HL-60/S4 (cell line): Measurements from ENCODE around the gene SULT2B1.
"Not testable (repeated sequence)": the region's sequence is repeated elsewhere in the genome, so short reads cannot be mapped to it uniquely, and the experiment has no call there.

Experiments used
- in situ Hi-C: fragments of 300-500 bp; cut with MboI; formaldehyde crosslinking; loops from 2 replicates; pipeline ENCODE4 v1.14.3; 2022; ENCODE audit warnings: low sequenced_read_pairs

The SULT2B1 gene

DNA sequence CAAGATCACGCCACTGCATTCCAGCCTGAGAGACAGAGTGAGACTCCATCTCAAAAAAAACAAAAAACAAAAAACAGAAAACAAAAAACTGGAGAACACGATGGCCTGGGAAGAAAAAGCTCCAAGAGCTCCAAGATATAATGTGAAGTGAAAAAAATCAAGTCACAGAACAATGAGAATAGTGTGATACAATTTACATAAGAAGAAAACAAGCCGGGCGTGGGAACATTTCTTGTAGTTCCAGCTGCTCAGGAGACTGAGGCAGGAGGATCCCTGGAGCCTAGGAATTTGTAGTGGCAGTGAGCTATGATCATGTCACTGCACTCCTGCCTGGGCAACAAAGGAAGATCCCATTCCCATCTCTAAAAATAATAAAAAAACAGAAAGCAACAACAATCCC lies 31.8 kb upstream of the SULT2B1 start:
- in situ Hi-C loops: loop anchor here (25.0 kb wide), 1 partner anchor 317 kb away; the partner anchor contains the start of gene HSD17B14

DNA sequence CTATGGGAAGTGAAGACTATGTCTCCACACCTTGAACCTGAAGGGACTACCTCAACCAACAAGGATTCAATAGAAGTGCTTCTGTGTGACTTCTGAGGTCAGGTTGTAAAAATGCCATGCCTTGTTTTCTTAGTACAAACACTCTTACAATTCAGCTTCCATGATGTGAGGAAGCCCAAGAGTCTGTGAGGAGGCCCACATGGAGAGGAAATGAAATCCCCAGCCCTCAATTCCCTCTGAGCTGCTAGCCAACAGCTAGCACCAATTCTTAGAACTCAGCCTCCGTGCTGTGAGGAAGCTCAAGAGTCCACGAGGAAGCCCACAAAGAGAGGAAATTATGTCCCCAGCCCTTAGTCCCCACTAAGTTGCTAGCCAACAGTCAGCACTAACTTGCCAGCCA lies 27.8 kb upstream of the SULT2B1 start:
- in situ Hi-C loops: loop anchor here (25.0 kb wide), 1 partner anchor 313 kb away; the partner anchor contains the start of gene HSD17B14

- in situ Hi-C loops: loop anchor here (25.0 kb wide), 1 partner anchor 313 kb away; the partner anchor contains the start of gene HSD17B14
These were observed 27.2 kb upstream of the SULT2B1 start for GRCh38 chr19:48524732-48525131.

- in situ Hi-C loops: no loop called here
These were observed 22.8 kb upstream of the SULT2B1 start for GRCh38 chr19:48529156-48529555.

- in situ Hi-C loops: no loop called here
These were observed 21.8 kb upstream of the SULT2B1 start for GRCh38 chr19:48530066-48530720.

DNA sequence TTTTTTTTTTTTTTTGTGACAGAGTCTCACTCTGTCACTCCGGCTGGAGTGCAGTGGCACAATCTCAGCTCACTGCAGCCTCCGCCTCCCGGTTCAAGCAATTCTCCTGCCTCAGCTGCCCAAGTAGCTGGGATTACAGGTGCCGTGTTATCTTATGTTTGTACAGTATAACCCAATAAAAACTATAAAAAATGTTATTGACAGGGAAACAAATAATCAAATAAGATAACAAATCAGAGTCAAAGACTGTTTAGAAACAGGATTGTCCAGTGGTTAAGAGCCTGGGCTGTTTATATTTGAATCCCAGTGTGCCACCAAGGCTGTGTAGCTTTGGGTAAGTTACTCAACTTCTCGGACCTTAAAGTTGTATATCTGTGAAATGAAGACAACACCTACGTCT lies 21.2 kb upstream of the SULT2B1 start:
- in situ Hi-C loops: no loop called here

DNA sequence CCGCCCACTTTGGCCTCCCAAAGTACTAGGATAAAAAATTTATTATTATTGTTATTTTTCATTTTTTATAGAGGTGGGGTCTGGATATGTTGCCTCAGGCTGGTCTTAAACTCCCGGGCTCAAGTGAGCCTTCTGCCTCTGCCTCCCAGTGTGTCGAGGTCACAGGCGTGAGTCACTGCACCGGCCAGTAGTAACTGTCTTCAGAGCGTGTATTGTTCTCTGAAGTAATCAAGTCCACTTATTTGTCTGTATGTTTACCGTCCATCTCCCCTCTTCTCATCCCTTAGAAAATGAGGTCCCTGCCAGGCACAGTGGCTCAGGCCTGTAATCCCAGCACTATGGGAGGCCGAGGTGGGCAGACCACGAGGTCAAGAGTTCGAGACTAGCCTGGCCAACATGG lies 18.2 kb upstream of the SULT2B1 start:
- in situ Hi-C loops: no loop called here

- in situ Hi-C loops: no loop called here
These were observed 14.4 kb upstream of the SULT2B1 start for GRCh38 chr19:48537541-48537940.

DNA sequence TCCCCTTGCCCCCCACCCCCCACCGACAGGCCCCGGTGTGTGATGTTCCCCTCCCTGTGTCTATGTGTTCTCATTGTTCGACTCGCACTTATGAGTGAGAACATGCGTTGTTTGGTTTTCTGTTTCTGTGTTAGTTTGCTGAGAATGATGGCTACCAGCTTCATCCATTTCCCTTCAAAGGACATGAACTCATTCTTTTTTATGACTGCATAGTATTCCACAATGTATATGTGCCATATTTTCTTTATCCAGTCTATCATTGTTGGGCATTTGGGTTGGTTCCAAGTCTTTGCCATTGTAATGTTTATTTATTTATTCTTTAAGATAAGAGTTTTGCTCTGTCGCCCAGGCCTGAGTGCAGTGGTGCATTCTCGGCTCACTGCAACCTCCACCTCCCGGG lies 13.9 kb upstream of the SULT2B1 start:
- in situ Hi-C loops: not testable (repeated sequence)

DNA sequence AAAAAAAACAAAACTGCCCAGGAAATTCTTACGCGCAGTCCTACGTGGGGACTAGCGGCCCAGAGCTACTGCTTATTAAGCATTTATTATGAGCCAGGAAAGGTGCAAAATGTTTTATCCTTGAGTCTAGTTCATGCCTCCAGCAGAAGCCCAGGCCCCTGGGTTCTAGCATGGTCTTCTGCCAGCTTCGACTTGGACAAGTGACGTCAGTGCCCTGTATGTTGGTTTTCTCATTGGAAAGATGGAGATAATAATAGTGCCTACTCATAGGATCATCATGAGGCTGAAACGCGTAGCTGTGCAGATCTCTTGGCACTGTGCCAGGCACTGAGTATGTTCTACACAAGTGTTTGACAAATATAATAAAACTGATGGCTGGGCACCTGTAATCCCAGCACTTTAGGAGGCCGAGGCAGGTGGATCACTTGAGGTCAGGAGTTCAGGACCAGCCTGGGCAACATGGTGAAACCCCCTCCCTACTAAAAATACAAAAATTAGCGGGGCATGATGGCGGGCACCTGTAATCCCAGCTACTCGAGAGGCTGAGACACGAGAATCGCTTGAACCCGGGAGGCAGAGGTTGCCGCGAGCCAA lies 12.4 kb upstream of the SULT2B1 start:
- in situ Hi-C loops: no loop called here

- in situ Hi-C loops: no loop called here
These were observed 11.9 kb upstream of the SULT2B1 start for GRCh38 chr19:48540110-48540509.

DNA sequence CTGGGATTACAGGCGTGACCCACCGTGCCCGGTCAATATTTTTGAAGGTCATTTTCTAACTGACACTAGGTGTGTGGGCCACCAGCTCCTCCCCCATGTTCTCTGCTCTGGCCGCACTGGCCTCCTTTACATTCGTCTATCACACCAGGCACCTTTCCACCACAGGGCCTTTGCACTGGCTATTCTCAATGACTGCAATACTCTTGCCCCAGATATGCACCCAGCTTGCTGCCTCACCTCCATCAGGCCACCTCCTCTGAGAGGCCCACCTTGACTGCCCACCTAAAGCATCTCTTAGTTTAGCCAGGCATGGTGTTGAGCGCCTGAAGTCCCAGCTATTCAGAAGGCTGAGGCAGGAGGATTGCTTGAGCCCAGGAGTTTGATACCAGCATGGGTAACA lies 10.2 kb upstream of the SULT2B1 start:
- in situ Hi-C loops: no loop called here

- in situ Hi-C loops: no loop called here
These were observed 8.8 kb upstream of the SULT2B1 start for GRCh38 chr19:48543121-48543710.

- in situ Hi-C loops: no loop called here
These were observed 6.9 kb upstream of the SULT2B1 start for GRCh38 chr19:48544856-48545750.

DNA sequence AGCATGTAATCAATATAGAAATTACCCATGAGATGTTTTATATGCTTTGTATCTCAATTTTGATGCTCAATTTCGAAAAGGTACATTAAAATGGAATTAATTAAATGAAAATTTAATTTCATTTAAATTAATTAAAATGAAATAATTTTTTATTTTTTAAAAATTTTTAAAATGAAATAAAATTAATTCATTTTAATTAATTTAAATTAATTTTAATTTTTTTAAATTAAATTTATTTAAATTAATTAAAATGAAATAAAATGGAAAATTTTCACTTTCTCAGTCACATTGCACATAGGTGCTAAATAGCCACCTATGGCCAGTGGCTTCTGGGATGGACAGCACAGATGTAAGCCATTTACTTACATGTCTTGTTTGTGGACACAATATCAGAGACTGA lies 4.2 kb upstream of the SULT2B1 start:
- in situ Hi-C loops: no loop called here

DNA sequence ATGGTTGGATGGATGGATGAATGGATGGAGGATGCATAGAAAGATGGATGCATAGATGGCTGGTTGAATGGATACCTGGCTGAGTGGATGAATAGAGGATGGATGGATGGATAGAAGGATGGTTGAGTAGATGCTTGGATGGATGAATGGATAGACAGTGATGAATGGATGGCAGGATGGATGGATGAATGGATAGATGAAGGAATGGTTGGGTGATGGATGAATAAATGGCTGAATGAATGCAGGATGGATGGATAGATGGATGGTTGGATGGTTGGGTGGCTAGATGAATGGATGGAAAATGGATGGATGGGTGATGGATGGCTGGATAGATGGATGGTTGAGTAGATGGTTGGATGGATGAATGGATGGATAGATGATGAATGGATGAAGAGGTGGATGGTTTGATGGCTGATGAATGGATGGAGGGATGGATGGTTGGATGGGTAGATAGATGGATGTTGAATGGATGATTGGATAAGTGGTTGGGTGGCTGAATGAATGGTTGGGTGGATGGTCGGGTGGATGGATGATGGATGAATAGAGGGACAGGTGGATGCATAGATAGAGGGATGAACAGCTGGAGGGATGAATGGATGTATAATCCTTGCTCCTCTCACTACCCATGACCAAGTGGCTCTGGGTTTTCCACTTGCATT lies 3.6 kb upstream of the SULT2B1 start:
- in situ Hi-C loops: no loop called here

- in situ Hi-C loops: no loop called here
These were observed 2.6 kb upstream of the SULT2B1 start for GRCh38 chr19:48549380-48549779.

DNA sequence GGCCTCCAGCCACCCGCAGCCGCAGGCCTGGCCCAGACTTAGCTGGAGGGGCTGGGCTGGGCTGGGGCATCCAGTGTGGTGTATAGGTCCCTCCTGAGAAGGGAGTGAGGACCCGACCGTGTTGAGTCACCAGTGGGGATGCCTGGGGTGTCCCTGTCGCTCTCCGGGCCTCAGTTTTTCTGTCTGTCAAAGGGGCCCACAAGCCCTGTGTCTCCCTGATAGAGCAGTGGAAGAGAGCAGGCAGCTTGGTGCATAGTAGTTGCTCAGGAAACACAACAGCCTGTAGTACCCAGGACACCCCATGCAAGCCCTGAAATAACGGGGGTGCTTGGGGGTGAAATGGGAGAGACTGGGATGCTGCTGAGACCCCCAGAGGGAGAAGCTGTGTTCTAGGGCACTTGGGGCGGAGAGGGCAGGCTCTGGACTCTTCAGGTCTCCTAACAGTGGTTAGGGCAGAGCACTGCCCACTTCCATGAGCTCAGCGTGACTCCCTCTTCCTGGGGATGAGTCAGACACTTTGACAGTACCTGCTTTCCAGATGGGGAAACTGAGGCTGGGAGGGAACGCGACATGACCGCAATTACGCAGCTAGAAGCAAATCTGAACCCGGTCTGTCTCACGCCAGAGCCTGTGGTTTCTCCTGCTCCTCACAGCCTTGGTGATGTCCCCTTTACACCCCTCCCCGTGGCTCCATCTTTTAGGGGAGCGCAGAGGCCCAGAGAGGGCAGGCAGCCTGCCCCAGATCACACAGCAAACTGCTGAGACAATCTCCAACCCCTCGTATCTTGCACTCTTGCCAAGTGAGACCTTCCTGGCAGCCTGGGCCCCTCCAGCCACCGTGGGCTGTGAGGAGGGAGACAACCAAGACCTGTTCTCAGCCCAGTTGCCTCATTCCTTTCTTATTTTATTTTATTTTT lies 692 bp downstream of the SULT2B1 start:
- in situ Hi-C loops: no loop called here

GRCh38 chr19:48553676-48554384 lies 1.9 kb downstream of the SULT2B1 start:
- in situ Hi-C loops: no loop called here
